ENCODE results near the gene ANKH.

DNA sequence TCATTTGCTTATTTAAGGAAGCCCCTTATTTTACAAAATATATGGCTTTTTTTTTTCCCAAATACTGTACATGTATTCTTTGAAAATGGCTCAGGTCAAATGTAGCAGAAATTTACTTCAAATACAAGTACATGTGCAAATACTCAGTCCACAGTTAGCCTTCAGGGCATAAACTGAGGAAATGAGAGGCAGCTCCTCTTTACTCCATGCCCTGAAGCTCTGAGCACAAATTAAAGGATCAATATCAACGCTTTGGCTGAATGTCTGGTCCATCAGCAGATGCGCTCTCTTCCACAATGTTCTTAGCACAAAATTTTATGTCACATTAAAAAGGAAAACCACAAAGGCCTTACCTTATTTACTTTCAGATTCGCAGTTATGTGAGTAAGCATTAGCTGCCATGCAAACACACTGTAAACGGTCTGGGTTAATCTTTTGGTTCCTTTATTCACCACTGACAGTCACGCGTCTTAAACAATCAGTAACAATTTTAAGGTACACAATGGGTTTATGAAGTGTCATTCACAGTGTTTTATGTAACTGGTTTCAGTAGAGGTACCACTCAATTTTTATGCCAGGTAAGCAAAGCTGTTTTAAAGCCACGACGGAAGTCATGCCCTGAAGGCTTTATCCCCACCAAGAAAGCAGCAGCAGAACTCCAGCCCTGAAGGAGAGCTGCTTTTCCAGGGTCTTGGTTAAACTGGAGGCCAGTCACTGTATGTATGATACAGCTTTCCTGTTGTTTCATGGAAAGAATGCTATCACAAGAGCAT lies 103.7 kb downstream of the ANKH start:
- TF ChIP-seq, protein P1, sequence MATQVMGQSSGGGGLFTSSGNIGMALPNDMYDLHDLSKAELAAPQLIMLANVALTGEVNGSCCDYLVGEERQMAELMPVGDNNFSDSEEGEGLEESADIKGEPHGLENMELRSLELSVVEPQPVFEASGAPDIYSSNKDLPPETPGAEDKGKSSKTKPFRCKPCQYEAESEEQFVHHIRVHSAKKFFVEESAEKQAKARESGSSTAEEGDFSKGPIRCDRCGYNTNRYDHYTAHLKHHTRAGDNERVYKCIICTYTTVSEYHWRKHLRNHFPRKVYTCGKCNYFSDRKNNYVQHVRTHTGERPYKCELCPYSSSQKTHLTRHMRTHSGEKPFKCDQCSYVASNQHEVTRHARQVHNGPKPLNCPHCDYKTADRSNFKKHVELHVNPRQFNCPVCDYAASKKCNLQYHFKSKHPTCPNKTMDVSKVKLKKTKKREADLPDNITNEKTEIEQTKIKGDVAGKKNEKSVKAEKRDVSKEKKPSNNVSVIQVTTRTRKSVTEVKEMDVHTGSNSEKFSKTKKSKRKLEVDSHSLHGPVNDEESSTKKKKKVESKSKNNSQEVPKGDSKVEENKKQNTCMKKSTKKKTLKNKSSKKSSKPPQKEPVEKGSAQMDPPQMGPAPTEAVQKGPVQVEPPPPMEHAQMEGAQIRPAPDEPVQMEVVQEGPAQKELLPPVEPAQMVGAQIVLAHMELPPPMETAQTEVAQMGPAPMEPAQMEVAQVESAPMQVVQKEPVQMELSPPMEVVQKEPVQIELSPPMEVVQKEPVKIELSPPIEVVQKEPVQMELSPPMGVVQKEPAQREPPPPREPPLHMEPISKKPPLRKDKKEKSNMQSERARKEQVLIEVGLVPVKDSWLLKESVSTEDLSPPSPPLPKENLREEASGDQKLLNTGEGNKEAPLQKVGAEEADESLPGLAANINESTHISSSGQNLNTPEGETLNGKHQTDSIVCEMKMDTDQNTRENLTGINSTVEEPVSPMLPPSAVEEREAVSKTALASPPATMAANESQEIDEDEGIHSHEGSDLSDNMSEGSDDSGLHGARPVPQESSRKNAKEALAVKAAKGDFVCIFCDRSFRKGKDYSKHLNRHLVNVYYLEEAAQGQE (IDR thresholded peaks at IDR 0.05), result no peak
- TF ChIP-seq, protein P2, sequence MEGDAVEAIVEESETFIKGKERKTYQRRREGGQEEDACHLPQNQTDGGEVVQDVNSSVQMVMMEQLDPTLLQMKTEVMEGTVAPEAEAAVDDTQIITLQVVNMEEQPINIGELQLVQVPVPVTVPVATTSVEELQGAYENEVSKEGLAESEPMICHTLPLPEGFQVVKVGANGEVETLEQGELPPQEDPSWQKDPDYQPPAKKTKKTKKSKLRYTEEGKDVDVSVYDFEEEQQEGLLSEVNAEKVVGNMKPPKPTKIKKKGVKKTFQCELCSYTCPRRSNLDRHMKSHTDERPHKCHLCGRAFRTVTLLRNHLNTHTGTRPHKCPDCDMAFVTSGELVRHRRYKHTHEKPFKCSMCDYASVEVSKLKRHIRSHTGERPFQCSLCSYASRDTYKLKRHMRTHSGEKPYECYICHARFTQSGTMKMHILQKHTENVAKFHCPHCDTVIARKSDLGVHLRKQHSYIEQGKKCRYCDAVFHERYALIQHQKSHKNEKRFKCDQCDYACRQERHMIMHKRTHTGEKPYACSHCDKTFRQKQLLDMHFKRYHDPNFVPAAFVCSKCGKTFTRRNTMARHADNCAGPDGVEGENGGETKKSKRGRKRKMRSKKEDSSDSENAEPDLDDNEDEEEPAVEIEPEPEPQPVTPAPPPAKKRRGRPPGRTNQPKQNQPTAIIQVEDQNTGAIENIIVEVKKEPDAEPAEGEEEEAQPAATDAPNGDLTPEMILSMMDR (IDR thresholded peaks at IDR 0.05; ENCODE audit: low read depth, low read length, missing input control), result no peak
- no peak for TF ChIP-seq FOXA1 (IDR thresholded peaks at IDR 0.05)
- no peak for TF ChIP-seq JUND (IDR thresholded peaks at IDR 0.05)
- TF ChIP-seq GABPA (IDR thresholded peaks at IDR 0.05 in 1 of 2, conservative IDR thresholded peaks at IDR 0.05 in 1 of 2), result no peak
- no peak for TF ChIP-seq TAF1 (conservative IDR thresholded peaks at IDR 0.05)
- TF ChIP-seq, protein P3, sequence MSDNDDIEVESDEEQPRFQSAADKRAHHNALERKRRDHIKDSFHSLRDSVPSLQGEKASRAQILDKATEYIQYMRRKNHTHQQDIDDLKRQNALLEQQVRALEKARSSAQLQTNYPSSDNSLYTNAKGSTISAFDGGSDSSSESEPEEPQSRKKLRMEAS (IDR thresholded peaks at IDR 0.05), result no peak
- no peak for TF ChIP-seq YY1 (IDR thresholded peaks at IDR 0.05)
- TF ChIP-seq, protein P4, sequence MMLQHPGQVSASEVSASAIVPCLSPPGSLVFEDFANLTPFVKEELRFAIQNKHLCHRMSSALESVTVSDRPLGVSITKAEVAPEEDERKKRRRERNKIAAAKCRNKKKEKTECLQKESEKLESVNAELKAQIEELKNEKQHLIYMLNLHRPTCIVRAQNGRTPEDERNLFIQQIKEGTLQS (IDR thresholded peaks at IDR 0.05), result no peak
- TF ChIP-seq RAD21 (IDR thresholded peaks at IDR 0.05), result no peak
- TF ChIP-seq SP1 (IDR thresholded peaks at IDR 0.05), result no peak
- no peak for TF ChIP-seq HNF4G (IDR thresholded peaks at IDR 0.05)
- TF ChIP-seq RXRA (IDR thresholded peaks at IDR 0.05), result no peak
- TF ChIP-seq HNF4A (conservative IDR thresholded peaks at IDR 0.05), result no peak
